DND-41 (cell line): ENCODE measurements around the gene XYLT1.

Experiments
- ATAC-seq: fragments of 200-7000 bp; cut with Tn5 transposase; 3 replicates; pipeline ENCODE4 v1.9.1; 2021; ENCODE audit warnings: low read depth; ENCODE audit not compliant: insufficient read depth
- DNase-seq: peaks from one replicate; pipeline ENCODE4 v3.0.0-alpha.2; 2020
- H2AFZ ChIP-seq: 2 replicates; pipeline ENCODE4 v1.6.0; 2012; ENCODE audit warnings: low read depth, low read length
- H3K27ac ChIP-seq: 2 replicates; pipeline ENCODE4 v1.5.1; 2012; ENCODE audit warnings: low read length, inconsistent platforms
- H3K27me3 ChIP-seq: fragments of 200-600 bp; sonication (generic); 2 replicates; pipeline ENCODE4 v1.6.0; 2012; ENCODE audit warnings: low read length, mild to moderate bottlenecking, inconsistent platforms; ENCODE audit not compliant: insufficient read depth, poor library complexity
- H3K36me3 ChIP-seq: 2 replicates; pipeline ENCODE4 v1.5.1; 2012; ENCODE audit warnings: low read length, inconsistent platforms; ENCODE audit not compliant: insufficient read depth
- H3K4me1 ChIP-seq: 2 replicates; pipeline ENCODE4 v1.5.1; 2012; ENCODE audit warnings: mild to moderate bottlenecking, low read length; ENCODE audit not compliant: insufficient read depth
- H3K4me2 ChIP-seq: 2 replicates; pipeline ENCODE4 v1.6.0; 2012; ENCODE audit warnings: mild to moderate bottlenecking, moderate library complexity, low read length, inconsistent platforms; ENCODE audit not compliant: insufficient read depth
- H3K4me3 ChIP-seq, 2 experiments: fragments of 200-600 bp in 1 of 2; shearing (Covaris generic) in 1 of 2; 2 replicates each; pipeline ENCODE4 v1.5.1; 2012 to 2016; ENCODE audit warnings: inconsistent platforms in 2 of 2, low read length in 2 of 2, mild to moderate bottlenecking in 2 of 2, low read depth in 1 of 2, moderate library complexity in 1 of 2
- H3K79me2 ChIP-seq: 2 replicates; pipeline ENCODE4 v1.6.0; 2012; ENCODE audit warnings: low read length, inconsistent platforms; ENCODE audit not compliant: insufficient read depth
- H3K9ac ChIP-seq: 2 replicates; pipeline ENCODE4 v1.6.0; 2012; ENCODE audit warnings: low read depth, mild to moderate bottlenecking, inconsistent platforms, low read length, moderate library complexity
- H3K9me3 ChIP-seq: 2 replicates; pipeline ENCODE4 v1.5.1; 2012; ENCODE audit warnings: low read length, moderate library complexity, mild to moderate bottlenecking, inconsistent platforms; ENCODE audit not compliant: insufficient read depth, severe bottlenecking
- H4K20me1 ChIP-seq: 2 replicates; pipeline ENCODE4 v1.6.0; 2012; ENCODE audit warnings: low read length; ENCODE audit not compliant: insufficient read depth
- CTCF ChIP-seq: IDR thresholded peaks from 2 replicates; pipeline ENCODE4 v1.5.1; 2012; ENCODE audit warnings: borderline replicate concordance, low read length, moderate library complexity, mild to moderate bottlenecking; ENCODE audit not compliant: poor library complexity, severe bottlenecking; ENCODE audit errors: extremely low read depth
- EZH2 ChIP-seq: IDR thresholded peaks from 3 replicates; pipeline ENCODE4 v1.6.1; 2012; ENCODE audit warnings: borderline replicate concordance, low read depth, mild to moderate bottlenecking, moderate library complexity, low read length, inconsistent platforms; ENCODE audit not compliant: severe bottlenecking

The XYLT1 gene

DNA sequence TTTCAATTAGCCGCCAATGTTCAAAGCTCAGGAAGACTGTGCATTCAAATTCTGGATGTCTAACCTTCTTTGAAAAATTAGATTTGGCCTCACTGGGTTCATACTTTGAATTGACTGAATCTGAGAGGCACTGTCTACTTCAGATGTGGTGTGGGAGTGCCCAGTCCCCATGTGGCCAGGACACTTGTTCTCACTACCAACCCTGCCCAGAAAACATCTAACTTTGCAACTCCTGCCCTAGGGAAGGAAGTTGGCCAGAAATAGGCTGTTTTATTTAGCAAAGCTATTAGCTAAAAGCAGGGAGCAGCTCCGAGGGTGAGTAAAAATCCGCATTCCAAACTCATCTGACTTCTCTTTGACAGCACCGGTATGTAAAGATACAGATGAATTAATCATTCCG lies 86.3 kb downstream of the XYLT1 start:
- Histone ChIP-seq H4K20me1 (no peaks in the 10 kb centered on the region), H3K9ac (no peak overlapping the region), H3K27ac (no peak overlapping the region), H3K4me1 (no peaks in the 10 kb centered on the region), H3K4me3 (no peak overlapping the region), H3K9me3 (no peaks in the 10 kb centered on the region), H3K4me2 (no peak overlapping the region), H3K79me2 (no peaks in the 10 kb centered on the region), H3K36me3 (no peaks in the 10 kb centered on the region), H2AFZ (no peak overlapping the region), H3K27me3 (no peaks in the 10 kb centered on the region)
- ATAC-seq (no peak), DNase-seq (no peak)
- no peak for TF ChIP-seq EZH2
- no peak for TF ChIP-seq CTCF

DNA sequence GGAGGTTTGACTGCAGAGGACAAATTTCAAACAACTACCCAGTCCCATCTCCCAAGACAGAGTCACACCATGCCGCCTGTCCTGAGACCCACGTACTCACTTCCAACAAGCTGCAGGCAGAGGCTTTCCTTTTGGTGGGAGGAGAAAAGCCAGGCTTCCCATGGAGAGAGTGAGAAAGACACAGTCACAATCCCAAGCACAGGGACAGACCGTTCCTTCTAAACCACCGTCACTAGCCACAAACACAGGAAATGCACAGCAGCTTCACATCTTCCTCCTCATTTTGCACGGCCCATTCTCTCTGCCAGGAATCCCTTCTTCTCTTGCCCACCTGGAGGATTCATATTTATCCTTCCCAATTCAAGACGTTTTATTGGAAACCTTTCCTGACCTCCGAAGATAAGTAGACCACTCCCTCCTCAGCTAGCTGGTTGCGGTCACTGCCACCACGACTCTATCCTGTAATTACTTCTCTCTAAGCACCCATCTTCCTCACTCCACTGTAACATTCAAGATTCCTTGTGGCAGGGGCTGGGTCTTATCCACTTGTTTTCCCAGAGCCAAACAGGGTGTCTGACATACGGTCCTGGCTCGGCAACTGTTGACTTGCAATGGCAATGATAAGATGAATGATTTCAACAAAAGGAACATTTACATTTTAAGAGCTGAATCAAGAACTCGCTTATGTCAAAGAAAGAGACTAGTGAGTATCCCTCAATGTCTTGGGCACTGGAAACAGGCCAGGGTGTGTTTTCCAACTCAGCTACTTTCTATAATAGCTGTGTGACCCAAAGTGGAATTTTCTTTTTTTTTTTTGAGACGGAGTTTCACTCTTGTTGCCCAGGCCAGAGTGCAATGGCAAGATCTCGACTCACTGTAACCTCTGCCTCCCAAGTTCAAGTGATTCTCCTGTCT lies 87.6 kb downstream of the XYLT1 start:
- DNase-seq (no peak), ATAC-seq (no peak)
- H3K27ac ChIP-seq: no peak overlapping the region
- no peak overlapping the region for H3K4me3 ChIP-seq
- H3K27me3 ChIP-seq: peaks cover 3% of the 10 kb centered on the region
- H3K4me2 ChIP-seq: no peak overlapping the region
- no peaks in the 10 kb centered on the region for H4K20me1 ChIP-seq
- no peak overlapping the region for H2AFZ ChIP-seq
- no peaks in the 10 kb centered on the region for H3K9me3 ChIP-seq
- TF ChIP-seq EZH2: no peak
- no peak for TF ChIP-seq CTCF
- no peaks in the 10 kb centered on the region for H3K36me3 ChIP-seq
- no peaks in the 10 kb centered on the region for H3K4me1 ChIP-seq
- no peaks in the 10 kb centered on the region for H3K79me2 ChIP-seq
- H3K9ac ChIP-seq: no peak overlapping the region

DNA sequence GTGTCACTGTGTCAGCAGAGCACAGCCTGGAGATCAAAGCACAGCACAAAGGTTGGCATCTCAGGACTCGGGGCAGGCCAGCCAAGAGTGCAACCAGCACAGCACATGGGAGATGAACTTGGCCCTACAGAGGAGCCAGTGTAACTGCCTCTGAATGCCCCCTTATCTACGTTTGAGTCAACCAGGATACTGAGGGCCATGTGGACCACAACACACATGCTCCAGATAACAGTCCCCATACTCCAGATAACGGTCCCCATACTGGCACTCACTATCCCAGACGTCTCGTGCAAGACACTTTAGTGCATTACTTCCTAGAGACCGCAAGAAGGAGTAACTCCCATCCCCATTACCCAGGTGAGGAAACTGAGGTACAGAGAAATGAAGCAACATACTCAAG lies 88.2 kb downstream of the XYLT1 start:
- TF ChIP-seq CTCF (no peak), EZH2 (no peak)
- H4K20me1 ChIP-seq: no peaks in the 10 kb centered on the region
- H2AFZ ChIP-seq: no peak overlapping the region
- no peaks in the 10 kb centered on the region for H3K4me1 ChIP-seq
- H3K36me3 ChIP-seq: no peaks in the 10 kb centered on the region
- no peak for ATAC-seq
- H3K9ac ChIP-seq: no peak overlapping the region
- no peak overlapping the region for H3K4me3 ChIP-seq
- no peaks in the 10 kb centered on the region for H3K9me3 ChIP-seq
- peaks cover 3% of the 10 kb centered on the region for H3K27me3 ChIP-seq
- H3K4me2 ChIP-seq: no peak overlapping the region
- H3K79me2 ChIP-seq: no peaks in the 10 kb centered on the region
- DNase-seq: no peak
- H3K27ac ChIP-seq: no peak overlapping the region
